GM19463 (cell line): ENCODE measurements around the gene GALP.
"Not testable (repeated sequence)": the region's sequence is repeated elsewhere in the genome, so short reads cannot be mapped to it uniquely, and the experiment has no call there.

Experiments
- ATAC-seq: cut with Tn5 transposase; IDR thresholded peaks from one replicate; pipeline ENCODE4 v1.9.1; 2021; ENCODE audit warnings: mild to moderate bottlenecking, moderate library complexity; ENCODE audit not compliant: unreplicated experiment

The GALP gene

GRCh38 chr19:56147307-56147706 lies 28.5 kb upstream of the GALP start:
- ATAC-seq, result no peak

- ATAC-seq, result no peak
Observed at GRCh38 chr19:56148096-56148495, 27.7 kb upstream of the GALP start.

GRCh38 chr19:56148955-56149655 lies 26.7 kb upstream of the GALP start:
- not testable (repeated sequence) for ATAC-seq

GRCh38 chr19:56149656-56150038 lies 26.2 kb upstream of the GALP start:
- ATAC-seq, result no peak

GRCh38 chr19:56150358-56150757 lies 25.4 kb upstream of the GALP start:
- ATAC-seq, result no peak

- no peak for ATAC-seq
Observed at GRCh38 chr19:56152644-56153043, 23.2 kb upstream of the GALP start.

GRCh38 chr19:56153507-56153906 lies 22.3 kb upstream of the GALP start:
- no peak for ATAC-seq

GRCh38 chr19:56155124-56155687 lies 20.6 kb upstream of the GALP start:
- ATAC-seq, result no peak

- no peak for ATAC-seq
Observed at GRCh38 chr19:56156768-56157167, 19.0 kb upstream of the GALP start.

- ATAC-seq, result no peak
Observed at GRCh38 chr19:56158170-56158757, 17.5 kb upstream of the GALP start.

- ATAC-seq, result no peak
Observed at GRCh38 chr19:56159009-56159559, 16.7 kb upstream of the GALP start.

- no peak for ATAC-seq
Observed at GRCh38 chr19:56159622-56160271, 16.1 kb upstream of the GALP start.

GRCh38 chr19:56161534-56161933 lies 14.3 kb upstream of the GALP start:
- no peak for ATAC-seq

GRCh38 chr19:56162258-56162657 lies 13.6 kb upstream of the GALP start:
- ATAC-seq, result no peak

GRCh38 chr19:56163097-56163496 lies 12.7 kb upstream of the GALP start:
- ATAC-seq, result no peak

- no peak for ATAC-seq
Observed at GRCh38 chr19:56167064-56167578, 8.7 kb upstream of the GALP start.

- no peak for ATAC-seq
Observed at GRCh38 chr19:56170261-56170660, 5.5 kb upstream of the GALP start.

GRCh38 chr19:56174086-56174485 lies 1.7 kb upstream of the GALP start:
- ATAC-seq, result no peak

- no peak for ATAC-seq
Observed at GRCh38 chr19:56174550-56174949, 1.3 kb upstream of the GALP start.

GRCh38 chr19:56176310-56176709 lies 502 bp downstream of the GALP start:
- not testable (repeated sequence) for ATAC-seq

- no peak for ATAC-seq
Observed at GRCh38 chr19:56176881-56177280, 1.1 kb downstream of the GALP start.
